NT2/D1 (cell line): ENCODE results near the gene RABGGTA.
A peak's percentile ranks its signal among the peaks of the same experiment; 100 is the strongest.

Experiments
- DNase-seq: peaks from one replicate; pipeline ENCODE4 v3.0.0-alpha.2; 2011; ENCODE audit warnings: low read depth, low spot score
- H3K27me3 ChIP-seq: 2 replicates; pipeline ENCODE4 v1.6.0; 2011; ENCODE audit warnings: mild to moderate bottlenecking; ENCODE audit not compliant: insufficient read length, insufficient read depth
- H3K36me3 ChIP-seq: 2 replicates; pipeline ENCODE4 v1.6.1; 2011; ENCODE audit warnings: mild to moderate bottlenecking, low read length, mixed read lengths; ENCODE audit not compliant: insufficient read depth, insufficient read length
- H3K4me1 ChIP-seq: 2 replicates; pipeline ENCODE4 v1.5.1; 2011; ENCODE audit not compliant: insufficient read depth, insufficient read length
- H3K4me3 ChIP-seq: 2 replicates; pipeline ENCODE4 v1.5.1; 2011; ENCODE audit warnings: low read depth; ENCODE audit not compliant: insufficient read length
- H3K9ac ChIP-seq: 2 replicates; pipeline ENCODE4 v1.6.0; 2011; ENCODE audit warnings: low read depth; ENCODE audit not compliant: insufficient read length
- H3K9me3 ChIP-seq: 2 replicates; pipeline ENCODE4 v1.5.1; 2011; ENCODE audit warnings: mild to moderate bottlenecking, low read length; ENCODE audit not compliant: insufficient read depth
- SUZ12 ChIP-seq: IDR thresholded peaks from 2 replicates; pipeline ENCODE4 v1.6.1; 2011; ENCODE audit not compliant: insufficient read length, insufficient read depth; ENCODE audit errors: extremely low read depth
- YY1 ChIP-seq: IDR thresholded peaks from 2 replicates; pipeline ENCODE4 v1.6.1; 2011; ENCODE audit not compliant: insufficient read length, insufficient read depth
- ZNF274 ChIP-seq: IDR thresholded peaks from 2 replicates; pipeline ENCODE4 v1.6.1; 2011; ENCODE audit warnings: mild to moderate bottlenecking, low read depth, low read length

RABGGTA gene

GRCh38 chr14:24271134-24271833, at the start of gene RABGGTA:
RABGGTA (minus strand) TSS chr14:24271597; CDS start chr14:24271115, 482 bp downstream.
- no peaks in the 10 kb centered on the region for H3K4me1 ChIP-seq
- H3K4me3 ChIP-seq: peak within 1 kb of the TSS; percentile 81
- H3K9ac ChIP-seq: peak within 1 kb of the TSS; percentile 87
- peak; percentile 79 for DNase-seq
- no peaks in the 10 kb centered on the region for H3K9me3 ChIP-seq
- no peak for TF ChIP-seq SUZ12
- H3K36me3 ChIP-seq: peaks cover 37% of the 10 kb centered on the region
- no peaks in the 10 kb centered on the region for H3K27me3 ChIP-seq

- Histone ChIP-seq H3K9ac (no peak overlapping the region), H3K27me3 (no peaks in the 10 kb centered on the region), H3K9me3 (no peaks in the 10 kb centered on the region), H3K36me3 (peaks cover 22% of the 10 kb centered on the region), H3K4me1 (no peaks in the 10 kb centered on the region), H3K4me3 (no peak overlapping the region)
- no peak for TF ChIP-seq SUZ12
- TF ChIP-seq ZNF274: no peak
- no peak for TF ChIP-seq YY1
- DNase-seq: no peak
Measured at GRCh38 chr14:24317141-24317928, 45.9 kb upstream of the RABGGTA start.

- Histone ChIP-seq H3K9ac (no peak overlapping the region), H3K4me3 (no peak overlapping the region), H3K27me3 (no peaks in the 10 kb centered on the region), H3K36me3 (peaks cover 29% of the 10 kb centered on the region), H3K4me1 (no peaks in the 10 kb centered on the region), H3K9me3 (no peaks in the 10 kb centered on the region)
- no peak for TF ChIP-seq YY1
- TF ChIP-seq SUZ12: no peak
- TF ChIP-seq ZNF274: no peak
- no peak for DNase-seq
Measured at GRCh38 chr14:24316597-24316950, 45.2 kb upstream of the RABGGTA start.

GRCh38 chr14:24315807-24316596, 44.6 kb upstream of the RABGGTA start:
- no peaks in the 10 kb centered on the region for H3K4me1 ChIP-seq
- no peak overlapping the region for H3K4me3 ChIP-seq
- H3K9ac ChIP-seq: no peak overlapping the region
- no peaks in the 10 kb centered on the region for H3K27me3 ChIP-seq
- peaks cover 35% of the 10 kb centered on the region for H3K36me3 ChIP-seq
- no peaks in the 10 kb centered on the region for H3K9me3 ChIP-seq
- DNase-seq: no peak
- TF ChIP-seq SUZ12 (no peak), ZNF274 (no peak), YY1 (no peak)

- peaks cover 42% of the 10 kb centered on the region for H3K36me3 ChIP-seq
- no peak for DNase-seq
- TF ChIP-seq SUZ12: no peak
- TF ChIP-seq ZNF274: no peak
- no peak for TF ChIP-seq YY1
- H3K4me3 ChIP-seq: no peak overlapping the region
- no peaks in the 10 kb centered on the region for H3K9me3 ChIP-seq
- H3K9ac ChIP-seq: no peak overlapping the region
- no peaks in the 10 kb centered on the region for H3K27me3 ChIP-seq
- H3K4me1 ChIP-seq: no peaks in the 10 kb centered on the region
Measured at GRCh38 chr14:24315243-24315806, 43.9 kb upstream of the RABGGTA start.

GRCh38 chr14:24314377-24315193, 43.2 kb upstream of the RABGGTA start:
- no peak overlapping the region for H3K9ac ChIP-seq
- H3K4me1 ChIP-seq: no peaks in the 10 kb centered on the region
- H3K4me3 ChIP-seq: no peak overlapping the region
- H3K36me3 ChIP-seq: peaks cover 49% of the 10 kb centered on the region
- no peaks in the 10 kb centered on the region for H3K27me3 ChIP-seq
- no peak for TF ChIP-seq SUZ12
- no peak for TF ChIP-seq ZNF274
- TF ChIP-seq YY1: no peak
- DNase-seq: no peak
- no peaks in the 10 kb centered on the region for H3K9me3 ChIP-seq
